DMS114 treated with DMSO at 0.1 percent for 48 hours (cell line): ENCODE measurements around the gene YY1AP1.
A peak's percentile ranks its signal among the peaks of the same experiment; 100 is the strongest.
"Not testable (repeated sequence)": the region's sequence is repeated elsewhere in the genome, so short reads cannot be mapped to it uniquely, and the experiment has no call there.

Source experiments
- DNase-seq: peaks from one replicate; lab custom pipeline; 2025; ENCODE audit not compliant: unreplicated experiment; lab: John Stamatoyannopoulos, UW

The YY1AP1 gene

GRCh38 chr1:155688324-155689080, at the start of gene YY1AP1:
TSS of gene YY1AP1 (minus strand) at chr1:155688774. CDS start at chr1:155680436, 8,338 bp downstream.
- peak; percentile 90 for DNase-seq

- DNase-seq: peak; percentile 75
Measured at GRCh38 chr1:155729031-155729898, 40.7 kb upstream of the YY1AP1 start.

- DNase-seq: no peak
Measured at GRCh38 chr1:155725142-155725541, 36.6 kb upstream of the YY1AP1 start.

GRCh38 chr1:155719703-155720102, 31.1 kb upstream of the YY1AP1 start:
- no peak for DNase-seq

GRCh38 chr1:155718524-155719115, 30.0 kb upstream of the YY1AP1 start:
- DNase-seq: not testable (repeated sequence)

- DNase-seq: no peak
Measured at GRCh38 chr1:155717041-155717440, 28.5 kb upstream of the YY1AP1 start.

- DNase-seq: no peak
Measured at GRCh38 chr1:155715777-155716176, 27.2 kb upstream of the YY1AP1 start.

- DNase-seq: not testable (repeated sequence)
Measured at GRCh38 chr1:155715056-155715455, 26.5 kb upstream of the YY1AP1 start.

GRCh38 chr1:155713075-155713474, 24.5 kb upstream of the YY1AP1 start:
- DNase-seq: no peak

- DNase-seq: not testable (repeated sequence)
Measured at GRCh38 chr1:155712636-155713035, 24.1 kb upstream of the YY1AP1 start.

GRCh38 chr1:155711457-155711856, 22.9 kb upstream of the YY1AP1 start:
- DNase-seq: not testable (repeated sequence)

- no peak for DNase-seq
Measured at GRCh38 chr1:155709391-155709790, 20.8 kb upstream of the YY1AP1 start.

- no peak for DNase-seq
Measured at GRCh38 chr1:155706139-155706538, 17.6 kb upstream of the YY1AP1 start.

GRCh38 chr1:155704414-155704813, 15.8 kb upstream of the YY1AP1 start:
- not testable (repeated sequence) for DNase-seq

- DNase-seq: no peak
Measured at GRCh38 chr1:155703216-155703615, 14.6 kb upstream of the YY1AP1 start.

- DNase-seq: not testable (repeated sequence)
Measured at GRCh38 chr1:155701675-155702074, 13.1 kb upstream of the YY1AP1 start.

GRCh38 chr1:155699062-155699461, 10.5 kb upstream of the YY1AP1 start:
- DNase-seq: not testable (repeated sequence)

- DNase-seq: no peak
Measured at GRCh38 chr1:155698382-155699038, 9.9 kb upstream of the YY1AP1 start.

- DNase-seq: not testable (repeated sequence)
Measured at GRCh38 chr1:155697616-155698015, 9.0 kb upstream of the YY1AP1 start.

GRCh38 chr1:155697046-155697445, 8.5 kb upstream of the YY1AP1 start:
- no peak for DNase-seq

- no peak for DNase-seq
Measured at GRCh38 chr1:155696524-155696923, 8.0 kb upstream of the YY1AP1 start.
